ENCODE measurements around the gene NR1I3.
"Not testable (repeated sequence)": the region's sequence is repeated elsewhere in the genome, so short reads cannot be mapped to it uniquely, and the experiment has no call there.

Gene NR1I3

DNA sequence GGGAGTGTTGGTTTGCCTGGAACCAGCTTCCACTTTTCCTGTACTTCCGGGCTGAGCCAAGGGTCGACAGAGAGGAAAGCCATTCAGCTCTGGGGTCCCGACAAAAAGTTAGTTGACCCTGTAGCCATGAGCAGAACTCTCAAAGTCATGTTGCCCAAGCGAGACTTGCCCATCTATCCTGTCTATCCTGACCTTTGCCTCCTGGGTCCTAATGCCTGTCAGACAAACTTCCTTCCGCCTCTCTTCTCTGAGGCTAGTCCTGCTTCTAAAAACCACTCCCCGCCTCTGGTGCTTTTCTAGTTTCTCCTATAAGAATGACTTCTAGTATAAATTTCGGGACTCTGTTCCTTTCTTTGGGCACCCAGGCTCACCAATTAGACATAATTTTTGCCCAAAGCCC, 12.8 kb upstream of the NR1I3 start:
- no peaks in the 10 kb centered on the region for H3K4me1 ChIP-seq (ENCODE audit: control insufficient read depth, insufficient read depth, low read length)
- DNase-seq (ENCODE audit: low read depth, low spot score): no peak
- no peak overlapping the region for H3K4me3 ChIP-seq (ENCODE audit: low read length)
- H3K27ac ChIP-seq (ENCODE audit: low read length): no peak overlapping the region
- no peaks in the 10 kb centered on the region for H3K36me3 ChIP-seq (ENCODE audit: control insufficient read depth, insufficient read depth, low read length)
- no peaks in the 10 kb centered on the region for H3K9me3 ChIP-seq (ENCODE audit: control insufficient read depth, insufficient read depth, low read length)
- no peaks in the 10 kb centered on the region for H3K27me3 ChIP-seq (ENCODE audit: control insufficient read depth, insufficient read depth, low read length)
- no CpG with 5 or more reads among the region's 7 CpGs for WGBS (ENCODE audit: insufficient coverage, insufficient read length)

DNA sequence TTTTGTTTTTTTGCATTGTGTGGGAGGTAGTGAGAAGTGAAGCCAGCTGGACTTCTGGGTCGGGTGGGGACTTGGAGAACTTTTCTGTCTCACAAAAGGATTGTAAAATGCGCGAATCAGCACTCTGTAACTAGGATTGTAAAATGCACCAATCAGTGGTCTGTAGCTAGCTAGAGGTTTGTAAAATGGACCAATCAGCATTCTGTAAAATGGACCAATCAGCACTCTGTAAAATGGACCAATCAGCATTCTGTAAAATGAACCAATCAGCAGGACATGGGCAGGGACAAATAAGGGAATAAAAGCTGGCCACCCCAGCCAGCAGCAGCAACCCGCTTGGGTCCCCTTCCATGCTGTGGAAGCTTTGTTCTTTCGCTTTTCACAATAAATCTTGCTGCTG, 12.1 kb upstream of the NR1I3 start:
- not testable (repeated sequence) for H3K9me3 ChIP-seq (ENCODE audit: control insufficient read depth, insufficient read depth, low read length); DNase-seq (ENCODE audit: low read depth, low spot score); H3K4me3 ChIP-seq (ENCODE audit: low read length); H3K36me3 ChIP-seq (ENCODE audit: control insufficient read depth, insufficient read depth, low read length); H3K4me1 ChIP-seq (ENCODE audit: control insufficient read depth, insufficient read depth, low read length); H3K27me3 ChIP-seq (ENCODE audit: control insufficient read depth, insufficient read depth, low read length); H3K27ac ChIP-seq (ENCODE audit: low read length)
- WGBS (ENCODE audit: insufficient coverage, insufficient read length): no CpG with 5 or more reads among the region's 5 CpGs

DNA sequence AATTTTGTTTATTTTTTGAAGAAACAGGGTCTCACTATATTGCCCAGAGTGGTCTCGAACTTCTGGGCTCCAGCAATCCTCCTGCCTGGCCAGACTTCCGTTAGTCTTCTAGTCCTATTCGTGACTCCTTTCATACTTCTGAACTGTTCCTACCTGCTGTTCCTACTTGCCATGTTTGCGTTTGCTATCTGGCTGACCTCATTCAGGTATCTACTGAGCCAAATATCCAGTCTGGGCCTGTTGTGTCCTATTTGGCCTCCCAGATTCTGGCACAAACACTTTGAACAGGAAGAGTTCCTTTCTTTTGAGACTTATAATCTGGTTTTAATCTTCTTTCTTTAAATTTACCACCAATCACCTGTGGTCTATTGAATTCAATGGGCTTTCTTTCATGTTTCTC, 6.9 kb upstream of the NR1I3 start:
- Histone ChIP-seq H3K4me1 (ENCODE audit: control insufficient read depth, insufficient read depth, low read length) (no peaks in the 10 kb centered on the region), H3K27me3 (ENCODE audit: control insufficient read depth, insufficient read depth, low read length) (no peaks in the 10 kb centered on the region), H3K27ac (ENCODE audit: low read length) (no peak overlapping the region), H3K4me3 (ENCODE audit: low read length) (no peak overlapping the region), H3K36me3 (ENCODE audit: control insufficient read depth, insufficient read depth, low read length) (no peaks in the 10 kb centered on the region), H3K9me3 (ENCODE audit: control insufficient read depth, insufficient read depth, low read length) (no peaks in the 10 kb centered on the region)
- no peak for DNase-seq (ENCODE audit: low read depth, low spot score)
- no CpG with 5 or more reads among the region's 4 CpGs for WGBS (ENCODE audit: insufficient coverage, insufficient read length)

DNA sequence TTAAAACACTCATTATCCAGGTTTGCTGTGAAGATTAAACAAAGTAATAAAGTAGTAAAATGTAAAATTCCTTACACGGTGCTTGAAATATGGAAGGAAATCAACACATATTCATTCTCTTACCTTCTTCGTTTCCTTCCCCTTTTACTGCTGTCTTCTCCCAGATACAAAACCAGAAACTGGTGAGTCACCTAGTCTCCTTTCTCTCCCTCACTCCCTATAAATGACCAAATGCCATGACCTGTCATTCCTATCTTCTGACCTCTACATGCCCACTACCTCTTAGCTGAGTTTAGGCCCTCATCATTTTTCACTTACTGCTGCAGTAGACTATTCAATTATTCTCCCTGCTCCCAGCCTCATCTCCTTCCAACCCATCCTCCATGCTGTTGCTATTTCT, 4.3 kb upstream of the NR1I3 start:
- Histone ChIP-seq H3K4me3 (ENCODE audit: low read length) (no peak overlapping the region), H3K36me3 (ENCODE audit: control insufficient read depth, insufficient read depth, low read length) (no peaks in the 10 kb centered on the region), H3K27me3 (ENCODE audit: control insufficient read depth, insufficient read depth, low read length) (no peaks in the 10 kb centered on the region), H3K9me3 (ENCODE audit: control insufficient read depth, insufficient read depth, low read length) (no peaks in the 10 kb centered on the region), H3K27ac (ENCODE audit: low read length) (no peak overlapping the region), H3K4me1 (ENCODE audit: control insufficient read depth, insufficient read depth, low read length) (no peaks in the 10 kb centered on the region)
- DNase-seq (ENCODE audit: low read depth, low spot score): no peak
- WGBS (ENCODE audit: insufficient coverage, insufficient read length): no CpG with 5 or more reads among the region's 2 CpGs

DNA sequence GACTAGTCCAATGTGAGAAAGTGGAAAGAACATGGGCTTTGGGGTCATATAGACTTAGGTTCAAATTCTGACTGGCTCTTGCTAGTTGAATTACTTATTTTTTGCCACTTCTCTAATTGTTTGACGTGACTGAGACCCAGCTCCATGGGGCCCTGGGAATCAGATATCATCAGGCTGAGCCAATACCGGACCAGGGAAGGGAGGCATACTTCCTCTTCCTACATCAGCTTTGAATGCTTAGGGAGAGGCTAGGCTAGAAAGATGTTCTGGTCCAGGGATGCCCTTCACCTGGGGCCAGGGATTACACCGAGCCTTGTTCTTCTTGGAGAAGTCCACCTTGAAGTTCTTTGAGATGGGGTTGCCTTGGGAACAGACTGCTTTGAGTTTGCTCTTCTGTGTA, 3.7 kb upstream of the NR1I3 start:
- Histone ChIP-seq H3K36me3 (ENCODE audit: control insufficient read depth, insufficient read depth, low read length) (no peaks in the 10 kb centered on the region), H3K4me3 (ENCODE audit: low read length) (no peak overlapping the region), H3K4me1 (ENCODE audit: control insufficient read depth, insufficient read depth, low read length) (no peaks in the 10 kb centered on the region), H3K27me3 (ENCODE audit: control insufficient read depth, insufficient read depth, low read length) (no peaks in the 10 kb centered on the region), H3K27ac (ENCODE audit: low read length) (no peak overlapping the region), H3K9me3 (ENCODE audit: control insufficient read depth, insufficient read depth, low read length) (no peaks in the 10 kb centered on the region)
- no CpG with 5 or more reads among the region's 3 CpGs for WGBS (ENCODE audit: insufficient coverage, insufficient read length)
- DNase-seq (ENCODE audit: low read depth, low spot score): no peak

DNA sequence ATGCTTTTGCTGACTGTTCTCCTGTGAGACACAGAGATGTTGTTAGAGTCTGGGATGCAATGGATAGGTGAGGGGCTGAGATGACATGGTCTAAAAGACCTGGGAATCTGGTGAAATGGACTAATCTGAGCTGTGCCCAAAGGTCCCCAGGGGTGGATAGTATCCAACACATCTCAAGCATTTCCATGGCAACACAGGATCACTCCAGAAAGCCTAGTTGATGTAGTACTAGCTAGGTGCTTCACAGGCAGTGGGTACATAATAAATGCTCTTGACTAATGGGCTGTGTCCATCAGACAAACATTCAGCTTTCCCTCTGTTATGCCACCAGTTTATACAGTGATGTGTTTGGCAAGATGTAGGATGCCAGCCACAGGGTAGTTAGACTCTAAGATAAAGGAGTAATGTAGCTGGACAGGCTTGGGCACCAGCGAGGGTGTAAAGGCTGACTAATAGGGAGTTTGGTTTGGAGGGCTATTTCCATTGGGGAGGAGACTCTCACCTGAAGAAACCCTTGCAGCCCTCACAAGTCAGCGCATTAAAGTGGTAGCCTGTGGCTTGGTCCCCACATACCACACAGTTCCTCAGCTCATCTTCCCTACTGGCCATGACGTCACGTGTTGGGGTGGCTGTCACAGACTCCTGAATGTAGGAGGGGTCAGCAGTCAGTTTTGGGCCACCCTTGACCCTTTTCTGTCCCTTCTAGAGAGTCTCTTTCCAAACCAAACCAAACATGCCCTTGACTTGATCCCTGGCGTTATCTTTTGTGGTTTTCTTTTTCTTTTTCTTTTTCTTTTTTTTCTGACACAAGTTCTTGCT, 1.8 kb downstream of the NR1I3 start:
- Histone ChIP-seq H3K9me3 (ENCODE audit: control insufficient read depth, insufficient read depth, low read length) (no peaks in the 10 kb centered on the region), H3K4me3 (ENCODE audit: low read length) (no peak overlapping the region), H3K27ac (ENCODE audit: low read length) (no peak overlapping the region), H3K4me1 (ENCODE audit: control insufficient read depth, insufficient read depth, low read length) (no peaks in the 10 kb centered on the region), H3K36me3 (ENCODE audit: control insufficient read depth, insufficient read depth, low read length) (no peaks in the 10 kb centered on the region), H3K27me3 (ENCODE audit: control insufficient read depth, insufficient read depth, low read length) (no peaks in the 10 kb centered on the region)
- no CpG with 5 or more reads among the region's 5 CpGs for WGBS (ENCODE audit: insufficient coverage, insufficient read length)
- no peak for DNase-seq (ENCODE audit: low read depth, low spot score)

DNA sequence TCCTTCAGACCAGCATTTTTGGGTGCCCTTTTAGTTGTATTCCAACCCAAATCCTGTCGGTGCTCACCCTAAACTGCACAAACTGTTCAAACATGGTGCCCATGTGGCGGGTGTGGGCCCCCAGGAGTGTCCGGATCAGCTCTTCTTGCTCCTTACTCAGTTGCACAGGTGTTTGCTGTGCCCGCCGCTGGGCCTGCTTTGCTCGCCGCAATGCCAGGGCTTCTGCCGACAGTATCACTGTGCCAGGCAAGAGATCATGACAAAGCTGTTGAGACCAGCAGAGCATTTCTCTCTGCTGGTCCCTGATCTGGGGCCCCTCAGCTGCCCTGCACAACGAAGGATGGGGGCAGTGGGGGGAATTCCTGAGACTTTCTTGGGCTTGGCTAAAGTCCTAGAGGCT, 4.9 kb downstream of the NR1I3 start:
- Histone ChIP-seq H3K27me3 (ENCODE audit: control insufficient read depth, insufficient read depth, low read length) (no peaks in the 10 kb centered on the region), H3K4me3 (ENCODE audit: low read length) (no peak overlapping the region), H3K9me3 (ENCODE audit: control insufficient read depth, insufficient read depth, low read length) (no peaks in the 10 kb centered on the region), H3K36me3 (ENCODE audit: control insufficient read depth, insufficient read depth, low read length) (peaks cover 8% of the 10 kb centered on the region; the same call in 1 of the 2 replicates), H3K4me1 (ENCODE audit: control insufficient read depth, insufficient read depth, low read length) (no peaks in the 10 kb centered on the region), H3K27ac (ENCODE audit: low read length) (no peak overlapping the region)
- no peak for DNase-seq (ENCODE audit: low read depth, low spot score)
- no CpG with 5 or more reads among the region's 9 CpGs for WGBS (ENCODE audit: insufficient coverage, insufficient read length)

DNA sequence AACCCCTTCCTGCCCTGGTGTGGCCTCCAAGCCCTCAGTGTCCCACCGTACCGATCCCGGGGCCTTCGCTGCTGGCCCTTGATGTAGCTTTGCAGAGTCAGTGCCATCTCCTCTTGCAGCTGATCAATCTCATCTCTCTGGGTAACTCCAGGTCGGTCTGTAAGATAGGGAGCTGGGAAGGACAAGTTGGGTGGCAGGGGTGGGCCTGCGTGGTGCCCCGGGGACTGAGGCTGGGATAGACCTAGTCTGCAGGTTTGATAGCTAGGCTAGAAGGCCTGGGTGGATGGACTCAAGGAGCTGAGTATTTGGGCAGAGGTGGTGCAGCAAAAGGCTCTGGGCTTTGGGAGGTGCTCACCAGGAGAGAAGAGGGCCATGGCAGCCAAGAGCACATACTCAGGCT, 7.2 kb downstream of the NR1I3 start:
- no CpG with 5 or more reads among the region's 7 CpGs for WGBS (ENCODE audit: insufficient coverage, insufficient read length)
- H3K36me3 ChIP-seq (ENCODE audit: control insufficient read depth, insufficient read depth, low read length): peaks cover 8% of the 10 kb centered on the region; the same call in 1 of the 2 replicates

DNA sequence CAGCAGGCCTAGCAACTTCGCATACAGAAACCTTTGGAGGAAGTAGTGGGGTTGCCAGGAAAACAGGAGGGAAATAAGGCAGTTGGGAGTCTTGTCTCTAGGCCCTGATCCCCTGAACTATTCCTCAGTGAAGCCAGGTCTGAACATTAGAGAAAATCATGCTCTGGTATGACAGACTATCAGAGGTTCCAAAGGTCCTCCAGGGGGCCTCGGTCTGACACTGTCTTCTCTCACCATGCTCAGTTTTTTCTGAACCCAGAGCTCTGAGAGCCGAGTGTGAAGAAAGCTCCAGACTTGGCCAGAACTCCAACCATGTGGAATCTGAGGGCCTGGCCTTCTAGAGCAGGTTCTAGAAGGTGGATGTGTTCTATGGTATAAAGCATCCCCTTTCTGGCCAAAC, 8.1 kb downstream of the NR1I3 start:
- no peaks in the 10 kb centered on the region for H3K9me3 ChIP-seq (ENCODE audit: control insufficient read depth, insufficient read depth, low read length)
- DNase-seq (ENCODE audit: low read depth, low spot score): no peak
- H3K36me3 ChIP-seq (ENCODE audit: control insufficient read depth, insufficient read depth, low read length): peaks cover 8% of the 10 kb centered on the region; the same call in 1 of the 2 replicates
- no peaks in the 10 kb centered on the region for H3K27me3 ChIP-seq (ENCODE audit: control insufficient read depth, insufficient read depth, low read length)
- H3K4me3 ChIP-seq (ENCODE audit: low read length): no peak overlapping the region
- H3K4me1 ChIP-seq (ENCODE audit: control insufficient read depth, insufficient read depth, low read length): peaks cover 2% of the 10 kb centered on the region; the same call in 1 of the 2 replicates
- H3K27ac ChIP-seq (ENCODE audit: low read length): no peak overlapping the region
- no CpG with 5 or more reads among the region's 3 CpGs for WGBS (ENCODE audit: insufficient coverage, insufficient read length)

More for the DNA sequence above, 7.2 kb downstream of the NR1I3 start:
- Histone ChIP-seq H3K4me1 (ENCODE audit: control insufficient read depth, insufficient read depth, low read length) (peaks cover 2% of the 10 kb centered on the region; the same call in 1 of the 2 replicates), H3K9me3 (ENCODE audit: control insufficient read depth, insufficient read depth, low read length) (no peaks in the 10 kb centered on the region), H3K4me3 (ENCODE audit: low read length) (no peak overlapping the region), H3K27ac (ENCODE audit: low read length) (no peak overlapping the region), H3K27me3 (ENCODE audit: control insufficient read depth, insufficient read depth, low read length) (no peaks in the 10 kb centered on the region)
- no peak for DNase-seq (ENCODE audit: low read depth, low spot score)

DNA sequence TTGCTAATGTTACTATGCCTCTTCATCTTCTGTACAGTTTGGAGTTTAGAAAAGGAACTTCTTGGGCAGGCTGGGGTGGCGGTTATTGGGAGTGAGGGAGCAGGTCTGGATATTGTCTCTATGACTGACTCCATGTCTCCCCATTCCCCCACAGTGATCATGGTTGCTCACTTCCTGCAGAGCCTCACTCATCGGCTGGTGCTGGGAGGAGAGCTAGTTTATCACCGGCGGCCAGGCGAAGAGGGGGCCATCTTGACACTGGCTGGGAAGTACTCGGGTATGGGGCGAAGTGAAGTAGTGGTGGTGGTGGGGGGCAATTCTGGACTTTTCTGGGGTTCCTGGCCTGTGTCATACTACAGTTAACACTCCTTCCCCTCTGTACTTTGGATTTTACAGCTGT, 10.0 kb downstream of the NR1I3 start:
- H3K4me1 ChIP-seq (ENCODE audit: control insufficient read depth, insufficient read depth, low read length): peaks cover 2% of the 10 kb centered on the region; the same call in 1 of the 2 replicates
- no peaks in the 10 kb centered on the region for H3K27me3 ChIP-seq (ENCODE audit: control insufficient read depth, insufficient read depth, low read length)
- peaks cover 8% of the 10 kb centered on the region; the same call in 1 of the 2 replicates for H3K36me3 ChIP-seq (ENCODE audit: control insufficient read depth, insufficient read depth, low read length)
- no peak for DNase-seq (ENCODE audit: low read depth, low spot score)
- no peaks in the 10 kb centered on the region for H3K9me3 ChIP-seq (ENCODE audit: control insufficient read depth, insufficient read depth, low read length)
- no peak overlapping the region for H3K27ac ChIP-seq (ENCODE audit: low read length)
- no peak overlapping the region for H3K4me3 ChIP-seq (ENCODE audit: low read length)
- no CpG with 5 or more reads among the region's 7 CpGs for WGBS (ENCODE audit: insufficient coverage, insufficient read length)
